GM21367 (cell line): Measurements from ENCODE around the gene RNF217.
"Not testable (repeated sequence)": the region's sequence is repeated elsewhere in the genome, so short reads cannot be mapped to it uniquely, and the experiment has no call there.

ENCODE experiments used
- ATAC-seq: cut with Tn5 transposase; IDR thresholded peaks from one replicate; pipeline ENCODE4 v1.9.1; 2021; ENCODE audit not compliant: unreplicated experiment

RNF217 gene, protein sequence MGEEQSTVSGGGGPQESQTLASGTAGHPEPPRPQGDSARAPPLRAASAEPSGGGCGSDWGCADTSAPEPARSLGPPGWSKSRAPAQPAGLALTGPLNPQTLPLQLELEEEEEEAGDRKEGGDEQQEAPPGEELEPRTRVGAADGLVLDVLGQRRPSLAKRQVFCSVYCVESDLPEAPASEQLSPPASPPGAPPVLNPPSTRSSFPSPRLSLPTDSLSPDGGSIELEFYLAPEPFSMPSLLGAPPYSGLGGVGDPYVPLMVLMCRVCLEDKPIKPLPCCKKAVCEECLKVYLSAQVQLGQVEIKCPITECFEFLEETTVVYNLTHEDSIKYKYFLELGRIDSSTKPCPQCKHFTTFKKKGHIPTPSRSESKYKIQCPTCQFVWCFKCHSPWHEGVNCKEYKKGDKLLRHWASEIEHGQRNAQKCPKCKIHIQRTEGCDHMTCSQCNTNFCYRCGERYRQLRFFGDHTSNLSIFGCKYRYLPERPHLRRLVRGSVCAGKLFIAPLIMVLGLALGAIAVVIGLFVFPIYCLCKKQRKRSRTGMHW

DNA sequence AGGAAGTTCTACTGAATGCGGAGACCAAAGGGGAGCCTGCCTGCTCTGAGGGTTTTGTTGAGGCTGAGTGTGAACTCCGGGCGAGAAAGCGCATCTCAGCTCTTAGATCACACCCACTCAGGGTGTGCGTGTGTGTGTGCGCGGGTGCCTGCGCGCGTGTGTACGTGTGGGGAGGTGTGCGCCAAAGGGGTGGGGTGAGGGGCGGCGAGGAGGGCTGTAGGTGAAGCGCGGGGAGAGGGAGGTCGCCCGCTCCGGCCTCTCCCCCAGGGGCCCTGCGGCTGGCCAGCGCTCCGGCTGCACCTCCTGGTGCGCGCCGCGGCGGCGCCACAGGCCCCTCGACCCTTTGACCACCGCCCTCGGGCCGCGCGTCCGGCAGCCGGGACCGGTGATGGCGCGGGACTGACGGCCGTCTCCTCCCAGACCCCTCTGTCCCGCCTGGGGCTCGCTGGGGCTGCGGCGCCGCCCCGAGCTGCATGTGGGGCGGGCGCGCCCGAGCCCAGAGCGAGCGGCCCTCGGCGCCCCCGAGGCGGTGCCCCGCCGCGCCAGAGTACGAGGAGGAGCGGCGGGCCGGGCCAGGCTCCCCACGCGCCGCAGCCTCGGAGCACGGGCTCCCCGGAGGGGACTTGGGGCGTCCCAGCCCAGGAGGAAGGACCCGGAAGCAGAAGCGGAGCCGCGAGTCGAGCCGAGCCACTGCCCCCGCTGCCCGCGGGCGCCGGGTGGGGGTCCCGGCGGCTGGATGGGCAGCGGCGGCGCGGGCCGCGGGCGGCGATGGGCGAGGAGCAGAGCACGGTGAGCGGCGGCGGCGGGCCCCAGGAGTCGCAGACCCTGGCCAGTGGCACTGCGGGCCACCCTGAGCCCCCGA, at the start of gene RNF217:
RNF217 (plus strand) TSS at position 661 of the 862 bp plus-strand sequence; CDS start at position 769, 108 bp downstream.
- ATAC-seq = no peak

DNA sequence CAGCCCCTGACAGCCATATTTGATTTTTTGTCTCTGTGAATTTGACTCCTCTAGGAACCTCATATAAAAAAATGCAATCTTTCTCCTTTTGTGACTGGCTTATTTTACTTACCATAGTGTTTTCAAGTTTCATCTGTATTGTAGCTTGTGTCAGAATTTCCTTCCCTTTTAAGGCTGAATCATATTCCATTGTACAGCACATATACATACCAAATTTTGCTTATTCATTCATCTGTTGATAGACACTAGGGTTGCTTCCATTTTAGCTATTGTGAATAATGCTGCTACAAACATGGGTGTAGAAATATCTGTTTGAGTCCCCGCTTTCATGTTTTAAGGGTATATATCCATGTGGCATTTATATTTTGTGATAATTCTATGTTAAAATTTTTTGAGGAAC, 49.2 kb upstream of the RNF217 start:
- ATAC-seq = no peak

DNA sequence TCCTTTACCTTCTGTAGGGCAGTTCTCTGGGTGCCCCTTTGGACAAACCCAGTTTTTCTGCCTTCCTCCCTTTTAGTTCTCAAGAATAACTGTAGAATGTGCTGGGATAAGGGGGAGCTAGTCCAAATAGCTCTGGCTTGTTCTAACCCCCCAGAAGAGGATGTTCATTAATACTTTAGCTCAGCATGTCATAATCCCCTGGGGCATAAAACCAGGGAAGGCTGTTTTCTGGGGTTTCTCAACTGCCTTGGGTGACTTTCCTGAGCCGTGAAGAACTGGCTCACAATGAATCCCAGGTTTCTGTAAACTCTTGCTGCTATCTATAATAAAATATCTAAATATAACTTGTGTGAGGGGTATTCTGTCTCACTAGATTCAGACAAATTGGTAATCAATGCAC, 44.5 kb upstream of the RNF217 start:
- ATAC-seq = no peak

DNA sequence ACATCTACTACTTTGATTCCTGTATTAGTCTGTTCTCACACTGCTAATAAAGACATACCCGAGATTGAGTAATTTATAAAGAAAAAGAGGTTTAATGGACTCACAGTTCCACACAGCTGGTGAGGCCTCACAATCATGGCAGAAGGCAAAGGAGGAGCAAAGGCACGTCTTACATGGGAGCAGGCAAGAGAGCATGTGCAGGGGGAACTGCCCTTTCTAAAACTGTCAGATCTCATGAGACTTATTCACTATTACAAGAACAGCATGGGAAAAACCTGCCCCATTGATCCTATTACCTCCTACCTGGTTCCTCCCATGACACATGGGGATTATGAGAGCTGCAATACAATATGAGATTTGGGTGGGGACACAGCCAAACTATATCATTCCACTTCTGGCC, 42.5 kb upstream of the RNF217 start:
- ATAC-seq = not testable (repeated sequence)

DNA sequence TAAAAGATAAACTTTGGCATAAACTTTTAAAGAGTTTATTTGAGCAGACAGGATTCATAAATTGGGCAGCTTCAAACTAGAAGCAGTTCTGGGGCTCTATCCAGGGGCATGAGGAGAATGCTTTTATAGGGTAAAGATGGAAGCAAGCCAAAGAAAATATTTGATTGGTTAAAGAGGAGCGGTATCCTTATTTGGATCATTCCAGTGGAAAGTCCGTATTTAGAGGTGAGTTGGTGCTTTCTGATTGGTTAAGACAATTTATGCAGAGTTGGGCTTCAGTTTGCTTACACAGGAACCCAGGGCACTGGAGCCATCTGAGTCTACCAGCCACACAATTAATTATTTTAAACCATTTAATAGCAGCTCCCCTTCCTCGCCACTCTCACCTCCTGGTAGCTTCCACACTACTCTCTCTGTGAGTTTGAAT, 37.9 kb upstream of the RNF217 start:
- ATAC-seq = no peak

DNA sequence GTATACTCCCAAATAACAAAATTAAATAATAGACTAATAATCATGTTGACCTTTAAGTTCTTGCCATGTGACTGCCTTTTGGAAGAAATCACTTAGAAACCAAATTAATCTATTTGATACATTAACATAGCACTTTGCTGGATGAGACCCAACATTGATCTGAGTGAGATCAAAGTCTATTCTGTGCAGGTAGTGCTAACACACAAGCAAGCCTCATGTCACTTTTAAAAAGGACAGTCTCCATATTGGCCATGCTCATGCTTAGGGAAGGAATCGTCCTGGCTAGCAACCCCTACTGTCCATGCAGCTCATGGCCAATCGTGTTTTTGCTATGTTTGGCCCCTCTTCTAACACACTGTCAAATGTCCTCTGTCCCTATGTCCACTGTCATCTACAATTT, 35.8 kb upstream of the RNF217 start:
- ATAC-seq = no peak

DNA sequence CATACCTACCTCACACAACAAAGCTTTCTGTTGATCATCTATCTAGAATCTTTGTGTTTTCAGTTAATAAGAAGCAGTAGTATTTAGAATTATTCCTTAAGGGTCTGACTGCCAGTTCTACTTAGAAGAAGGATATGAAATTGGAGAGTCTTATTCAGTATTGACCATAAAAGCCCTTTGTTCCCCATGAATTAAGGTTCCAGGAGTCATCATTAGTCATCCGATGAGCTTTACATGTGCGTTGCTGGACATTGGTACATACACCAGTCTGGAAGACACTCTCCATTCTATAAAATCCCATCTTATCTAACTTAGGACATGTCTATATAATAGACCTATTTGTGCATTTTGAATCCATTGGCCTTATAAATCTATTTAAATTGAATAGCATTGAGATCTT, 34.4 kb upstream of the RNF217 start:
- ATAC-seq = no peak

DNA sequence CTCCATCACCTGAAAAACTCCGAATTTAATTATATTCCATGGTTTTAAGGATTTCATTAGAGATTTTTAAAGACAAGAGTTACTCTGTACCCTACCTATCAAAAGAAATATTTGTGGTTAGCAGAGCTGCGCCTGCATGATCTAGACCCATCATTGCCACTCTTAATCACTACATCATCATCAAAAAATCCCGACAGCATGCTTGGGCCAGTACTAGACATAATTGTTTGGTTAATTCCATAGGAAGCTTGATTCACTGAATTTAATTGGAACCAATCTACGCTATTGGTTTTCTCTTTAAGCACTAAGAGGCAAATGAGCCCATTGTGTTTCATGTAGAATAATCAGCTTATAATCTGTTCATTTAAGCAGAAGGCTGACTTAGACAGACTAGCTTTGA, 33.4 kb upstream of the RNF217 start:
- no peak for ATAC-seq

DNA sequence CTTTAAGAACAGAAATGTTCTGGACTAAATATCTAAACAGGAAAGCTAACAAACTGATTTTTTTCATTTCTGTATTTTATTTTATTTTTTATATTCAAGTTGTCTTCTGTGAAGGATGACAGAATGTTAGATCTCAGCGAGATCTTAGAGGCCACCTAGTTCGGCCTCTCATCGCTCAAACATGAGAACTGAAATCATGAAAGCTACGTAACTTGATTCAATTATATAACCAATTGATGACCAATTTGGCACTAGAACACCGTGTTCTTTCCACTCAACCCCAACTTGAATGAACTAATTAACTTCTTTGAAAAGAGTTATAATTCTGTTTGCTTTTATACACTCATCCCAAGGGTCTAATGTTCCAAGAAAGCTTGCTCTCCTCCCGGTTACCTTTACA, 24.6 kb upstream of the RNF217 start:
- no peak for ATAC-seq

DNA sequence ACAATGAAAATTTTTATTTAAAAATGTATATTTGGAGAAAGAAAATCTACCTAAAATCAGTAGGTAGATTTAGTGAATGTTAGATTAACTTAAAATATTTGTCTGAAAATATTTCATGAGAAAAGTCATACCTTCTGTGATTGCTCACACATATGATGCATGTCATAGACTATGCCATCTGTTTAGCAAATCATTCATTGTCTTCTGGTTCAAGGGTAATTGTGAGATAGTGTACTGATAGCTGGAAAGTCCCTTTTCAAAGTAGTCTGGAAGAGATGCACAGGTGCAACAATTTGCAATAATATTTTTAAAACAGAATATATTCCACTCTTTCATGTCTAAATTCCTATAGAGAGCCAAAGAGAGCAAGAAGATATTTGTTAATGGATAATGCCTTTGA, 21.0 kb upstream of the RNF217 start:
- no peak for ATAC-seq

DNA sequence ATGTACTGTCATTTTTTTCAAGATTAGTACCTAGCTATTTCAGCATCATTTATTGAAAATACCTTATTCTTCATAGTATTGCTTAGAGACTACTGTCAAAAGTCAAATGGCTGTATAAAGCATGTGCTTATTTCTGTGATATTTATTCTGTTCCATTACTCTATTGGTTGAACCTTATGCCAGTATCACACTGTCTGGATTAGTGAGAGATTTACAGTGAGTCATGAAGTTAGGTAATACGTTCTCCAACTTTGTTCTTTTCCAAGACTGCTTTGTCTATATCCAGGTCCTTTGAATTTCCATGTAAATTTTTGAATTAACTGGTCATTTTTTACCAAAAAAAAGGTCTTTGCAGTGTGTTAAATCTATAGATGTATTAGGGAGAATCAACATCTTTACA, 18.6 kb upstream of the RNF217 start:
- no peak for ATAC-seq

DNA sequence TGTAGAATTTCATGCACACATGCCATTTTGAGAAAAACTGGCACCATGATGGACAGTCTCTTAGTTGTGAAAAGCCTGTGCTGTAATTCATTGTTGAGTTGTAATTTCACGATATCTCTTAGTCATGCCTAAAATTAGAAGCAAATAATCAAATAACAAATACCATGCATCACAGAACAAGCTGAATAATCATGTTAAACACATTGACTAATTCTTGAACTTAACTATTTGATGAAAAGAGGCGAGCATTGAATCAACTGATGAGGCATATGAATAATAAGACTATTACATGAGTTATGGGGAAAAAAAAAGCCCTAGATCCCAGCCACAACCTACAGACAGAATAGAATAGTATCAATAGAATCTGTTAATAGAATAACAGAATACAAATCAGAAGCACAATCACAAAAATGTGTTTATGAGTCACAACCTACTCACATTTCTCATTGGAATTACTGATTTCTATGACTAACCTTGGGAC, 14.2 kb upstream of the RNF217 start:
- no peak for ATAC-seq

DNA sequence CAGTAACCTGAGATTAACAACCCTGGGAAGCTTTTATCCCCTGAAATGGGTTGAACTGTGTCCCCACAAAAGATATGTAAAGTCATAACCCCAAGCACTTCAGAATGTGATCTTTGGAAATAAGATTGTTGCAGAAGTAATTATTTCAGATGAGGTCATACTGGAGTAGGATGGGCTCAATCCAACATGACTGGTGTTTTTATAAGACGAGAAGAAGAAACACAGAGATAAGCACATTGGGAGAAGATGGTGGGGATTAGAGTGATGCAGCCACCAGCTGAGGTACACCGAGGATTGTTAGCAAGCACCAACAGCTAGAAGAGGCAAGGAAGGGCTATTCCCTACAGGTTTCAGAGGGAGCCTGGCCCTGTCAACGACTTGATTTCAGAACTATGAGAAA, 12.5 kb upstream of the RNF217 start:
- no peak for ATAC-seq

DNA sequence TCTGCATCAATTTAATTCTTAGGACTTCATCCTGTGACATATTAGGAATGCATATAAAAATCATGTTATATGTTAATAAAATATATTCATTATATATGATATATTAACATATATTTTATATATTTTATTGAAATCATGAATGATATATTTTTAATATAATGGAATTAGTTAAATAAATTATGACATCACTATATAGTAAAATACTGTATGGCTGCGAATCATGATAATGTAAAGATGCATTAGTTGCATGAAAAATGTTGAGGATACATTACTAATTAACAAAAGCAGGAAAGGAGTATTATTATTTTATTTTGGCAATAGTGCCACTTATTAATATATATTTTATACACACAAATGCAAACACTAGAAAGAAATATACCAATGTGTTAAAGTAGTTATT, 8.4 kb upstream of the RNF217 start:
- no peak for ATAC-seq

DNA sequence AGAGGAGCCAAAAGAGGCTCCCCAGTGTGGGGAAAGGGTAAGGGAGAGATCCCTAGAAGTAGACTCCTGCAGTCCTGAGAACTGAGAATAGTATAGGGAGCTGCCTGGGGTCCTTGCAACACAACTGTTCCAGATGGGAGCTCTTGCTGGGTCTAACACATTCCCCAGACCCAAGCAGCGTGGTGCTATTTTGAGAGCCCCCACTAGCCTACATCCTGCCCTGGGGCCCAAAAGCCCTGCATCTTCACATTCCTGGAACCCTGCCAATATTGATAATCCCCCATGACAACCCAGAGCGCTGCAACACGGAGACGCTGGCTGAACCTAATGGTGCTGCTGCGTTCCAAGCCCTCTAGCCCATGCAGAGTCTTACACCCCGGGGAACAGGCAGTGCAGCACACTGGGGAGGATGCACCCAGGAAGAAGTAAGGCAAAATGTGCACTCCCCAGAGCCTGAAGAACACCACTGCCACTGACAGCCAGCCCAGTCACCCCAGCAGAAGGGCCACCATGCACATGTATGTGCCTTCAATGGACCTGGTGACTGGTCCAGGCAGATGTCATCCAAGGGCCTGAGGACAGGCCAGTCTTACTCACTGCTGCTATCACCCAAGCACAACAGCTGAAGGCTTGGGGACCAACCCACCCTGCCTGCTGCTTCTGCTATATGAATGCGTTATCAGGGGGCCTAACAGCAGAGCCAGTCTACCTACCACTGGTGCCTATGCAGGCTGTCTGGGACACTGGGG, 7.0 kb upstream of the RNF217 start:
- no peak for ATAC-seq

DNA sequence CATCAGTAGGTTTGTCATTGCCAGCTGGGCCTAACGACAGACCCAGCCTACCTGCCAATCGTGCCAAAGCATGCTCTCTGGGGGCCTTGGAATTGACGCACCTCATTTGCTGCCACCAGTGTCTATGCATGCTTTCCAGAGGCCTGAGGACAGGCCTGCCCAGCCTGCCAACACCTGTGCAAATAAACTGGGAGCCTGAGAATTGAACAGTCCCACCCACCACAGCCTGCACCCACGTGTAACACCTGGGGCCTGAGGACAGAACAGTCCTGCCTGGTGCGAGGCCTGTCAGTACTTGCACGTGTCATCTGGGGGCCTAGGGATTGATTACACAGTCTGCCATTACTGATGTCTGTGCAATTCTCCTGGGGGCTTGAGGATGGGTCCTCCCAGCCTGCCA, 6.2 kb upstream of the RNF217 start:
- ATAC-seq = no peak

DNA sequence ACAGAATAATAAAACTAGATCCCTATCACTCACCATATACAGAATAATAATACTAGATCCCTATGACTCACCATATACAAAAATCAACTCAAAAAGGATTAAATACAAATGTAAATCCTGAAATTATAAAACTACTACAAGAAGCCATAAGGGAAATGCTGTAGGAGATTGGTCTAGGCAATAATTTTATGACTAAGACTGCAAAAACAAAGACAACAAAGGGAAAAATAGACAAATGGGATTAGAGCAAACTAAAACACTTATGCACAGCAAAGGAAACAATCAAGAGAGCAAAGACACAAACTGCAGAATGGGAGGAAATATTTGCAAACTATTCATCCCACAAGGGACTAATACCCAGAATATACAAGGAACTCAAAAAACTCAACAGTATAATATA, 4.1 kb upstream of the RNF217 start:
- no peak for ATAC-seq

DNA sequence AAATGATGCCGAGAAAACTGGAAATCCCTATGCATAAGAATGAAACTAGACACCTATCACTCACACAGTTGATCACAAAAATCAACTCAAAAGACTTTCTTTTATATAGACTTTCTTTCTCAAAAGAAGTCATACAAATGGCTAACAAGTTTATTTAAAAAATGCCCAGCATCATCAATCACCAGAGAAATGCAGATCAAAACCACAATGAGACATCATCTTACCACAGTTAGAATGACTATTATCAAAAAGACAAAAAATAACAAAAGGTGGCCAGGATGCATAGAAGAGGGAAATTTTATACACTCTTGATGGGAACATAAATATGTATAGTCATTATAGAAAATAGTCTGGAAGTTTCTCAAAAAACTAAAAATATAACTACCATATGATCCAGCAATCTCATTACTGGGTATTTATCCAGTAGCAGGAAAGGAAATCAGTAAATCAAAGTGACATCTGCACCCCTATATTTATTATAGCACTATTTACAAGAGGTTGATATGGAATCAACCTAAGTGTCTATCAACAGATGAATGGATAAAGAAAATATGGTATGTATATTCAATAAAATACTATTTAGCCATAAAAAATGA, 3.4 kb upstream of the RNF217 start:
- no peak for ATAC-seq

DNA sequence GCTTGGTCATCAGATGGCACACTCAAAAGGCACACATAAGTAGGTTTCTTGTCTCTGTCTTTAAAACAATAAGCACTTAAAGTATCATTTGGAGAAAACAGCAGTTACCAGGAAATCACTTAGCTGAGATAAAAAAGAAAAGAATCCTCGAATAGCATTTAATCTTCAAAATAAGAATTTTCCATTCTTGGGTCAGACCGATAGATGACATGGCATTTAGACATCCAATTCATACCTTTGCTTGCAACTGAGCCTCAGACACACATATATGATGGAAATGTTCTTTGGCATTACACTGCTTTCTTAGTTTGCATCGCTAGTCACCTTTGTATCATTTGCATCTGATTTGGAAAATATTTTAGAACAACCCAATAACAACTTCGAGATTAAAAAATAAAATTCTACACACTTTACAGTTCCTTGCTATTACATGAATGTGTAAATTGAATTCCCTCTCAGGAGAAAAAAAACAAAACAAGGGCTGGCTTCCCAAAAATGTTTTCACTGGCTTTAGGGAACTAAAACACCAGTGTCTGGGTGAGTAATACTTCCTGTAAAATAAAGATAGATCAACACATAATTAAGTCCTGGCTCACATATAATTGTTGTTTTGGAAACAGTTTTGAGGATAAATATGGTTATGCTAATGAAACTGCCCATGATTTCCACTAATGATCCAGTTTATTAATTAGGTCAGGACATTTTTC, 1.3 kb upstream of the RNF217 start:
- no peak for ATAC-seq

DNA sequence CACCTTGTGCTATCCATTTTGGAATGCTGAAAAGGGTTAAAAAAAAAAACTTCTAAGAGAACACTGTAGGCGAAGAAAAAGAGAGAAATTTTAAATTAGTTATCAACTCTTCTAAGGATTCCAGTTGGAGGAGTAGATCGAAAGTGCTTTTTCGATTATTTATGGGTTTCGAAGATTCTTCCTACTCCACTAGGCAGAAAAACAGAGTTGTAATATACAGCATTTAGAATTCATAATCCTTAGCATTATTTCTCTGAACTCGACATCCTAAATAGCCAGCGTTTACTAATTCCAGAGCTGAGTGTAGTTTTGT, 817 bp upstream of the RNF217 start:
- no peak for ATAC-seq
